Stimulated activated CD4-positive, alpha-beta T cell treated with anti-CD3 and anti-CD28 coated beads, Interleukin-15, amount 100 ng/mL, for 48 hours (primary cell): ENCODE data around the gene BCL2L14.
A peak's percentile ranks its signal among the peaks of the same experiment; 100 is the strongest.

Experiments
- DNase-seq, 2 donors: peaks; one replicate each; pipeline ENCODE4 v3.0.0-alpha.2; 2020; ENCODE audit warnings: low read depth in 2 of 2

BCL2L14 gene

GRCh38 chr12:12070674-12071656 is at the start of gene BCL2L14:
BCL2L14 (plus strand) TSS chr12:12070939; CDS start chr12:12079306, 8,367 bp downstream.
- DNase-seq = no peak

- DNase-seq = no peak
Measured at GRCh38 chr12:12022306-12022936, 48.3 kb upstream of the BCL2L14 start.

GRCh38 chr12:12023456-12023855 is 47.3 kb upstream of the BCL2L14 start:
- DNase-seq = no peak

- no peak for DNase-seq
Measured at GRCh38 chr12:12024911-12025682, 45.6 kb upstream of the BCL2L14 start.

GRCh38 chr12:12025799-12026386 is 44.8 kb upstream of the BCL2L14 start:
- DNase-seq = no peak

- DNase-seq = no peak
Measured at GRCh38 chr12:12028668-12029402, 41.9 kb upstream of the BCL2L14 start.

GRCh38 chr12:12029653-12030052 is 41.1 kb upstream of the BCL2L14 start:
- no peak for DNase-seq

- DNase-seq = no peak
Measured at GRCh38 chr12:12032260-12032791, 38.4 kb upstream of the BCL2L14 start.

- DNase-seq = peak in 1 of 2 donors; percentile 58
Measured at GRCh38 chr12:12032851-12033797, 37.6 kb upstream of the BCL2L14 start.

GRCh38 chr12:12033824-12034223 is 36.9 kb upstream of the BCL2L14 start:
- DNase-seq = no peak

GRCh38 chr12:12034344-12034743 is 36.4 kb upstream of the BCL2L14 start:
- no peak for DNase-seq

- DNase-seq = no peak
Measured at GRCh38 chr12:12035229-12035628, 35.5 kb upstream of the BCL2L14 start.

GRCh38 chr12:12036901-12037300 is 33.8 kb upstream of the BCL2L14 start:
- no peak for DNase-seq

GRCh38 chr12:12039897-12040296 is 30.8 kb upstream of the BCL2L14 start:
- no peak for DNase-seq

- DNase-seq = no peak
Measured at GRCh38 chr12:12046401-12046800, 24.3 kb upstream of the BCL2L14 start.

GRCh38 chr12:12047682-12048081 is 23.1 kb upstream of the BCL2L14 start:
- DNase-seq = no peak

- DNase-seq = no peak
Measured at GRCh38 chr12:12048266-12048665, 22.5 kb upstream of the BCL2L14 start.

GRCh38 chr12:12048714-12049113 is 22.0 kb upstream of the BCL2L14 start:
- no peak for DNase-seq

- DNase-seq = no peak
Measured at GRCh38 chr12:12051668-12052067, 19.1 kb upstream of the BCL2L14 start.

- no peak for DNase-seq
Measured at GRCh38 chr12:12054993-12055392, 15.7 kb upstream of the BCL2L14 start.
